Fibroblast of pulmonary artery (primary cell): ENCODE results near the gene SYCP2.

Experiments
- DNase-seq: peaks from one replicate; pipeline ENCODE4 v3.0.0-alpha.2; 2010; ENCODE audit warnings: low read depth
- H3K4me3 ChIP-seq: replicated peaks from 2 replicates; pipeline ENCODE4 v1.5.1; 2011; ENCODE audit warnings: low read depth, mild to moderate bottlenecking, control low read depth, low read length, moderate library complexity
- CTCF ChIP-seq: IDR thresholded peaks from 2 replicates; pipeline ENCODE4 v1.5.1; 2011; ENCODE audit warnings: mild to moderate bottlenecking, control low read depth, low read length, inconsistent platforms; ENCODE audit errors: missing control alignments

Gene SYCP2

GRCh38 chr20:59933849-59934585, 580 bp upstream of the SYCP2 start:
- peak overlapping the region; percentile 60 for H3K4me3 ChIP-seq
- DNase-seq = peak; percentile 64
- peak; percentile 59 for TF ChIP-seq CTCF

GRCh38 chr20:59932616-59933295, 681 bp downstream of the SYCP2 start:
- no peak for DNase-seq
- TF ChIP-seq CTCF = no peak

GRCh38 chr20:59931511-59932312, 1.7 kb downstream of the SYCP2 start:
- no peak for DNase-seq
- no peak overlapping the region for H3K4me3 ChIP-seq
- no peak for TF ChIP-seq CTCF

More at GRCh38 chr20:59932616-59933295, 681 bp downstream of the SYCP2 start:
- H3K4me3 ChIP-seq = no peak overlapping the region

- no peak for TF ChIP-seq CTCF
- H3K4me3 ChIP-seq = no peak overlapping the region
- no peak for DNase-seq
Measured at GRCh38 chr20:59925899-59926298, 7.5 kb downstream of the SYCP2 start.

- DNase-seq = no peak
- no peak overlapping the region for H3K4me3 ChIP-seq
- no peak for TF ChIP-seq CTCF
Measured at GRCh38 chr20:59925359-59925758, 8.1 kb downstream of the SYCP2 start.

GRCh38 chr20:59923514-59923913, 9.9 kb downstream of the SYCP2 start:
- DNase-seq = no peak

More at GRCh38 chr20:59923514-59923913, 9.9 kb downstream of the SYCP2 start:
- no peak overlapping the region for H3K4me3 ChIP-seq
- TF ChIP-seq CTCF = no peak
